ENCODE results near the gene FAM200B.

FAM200B gene

DNA sequence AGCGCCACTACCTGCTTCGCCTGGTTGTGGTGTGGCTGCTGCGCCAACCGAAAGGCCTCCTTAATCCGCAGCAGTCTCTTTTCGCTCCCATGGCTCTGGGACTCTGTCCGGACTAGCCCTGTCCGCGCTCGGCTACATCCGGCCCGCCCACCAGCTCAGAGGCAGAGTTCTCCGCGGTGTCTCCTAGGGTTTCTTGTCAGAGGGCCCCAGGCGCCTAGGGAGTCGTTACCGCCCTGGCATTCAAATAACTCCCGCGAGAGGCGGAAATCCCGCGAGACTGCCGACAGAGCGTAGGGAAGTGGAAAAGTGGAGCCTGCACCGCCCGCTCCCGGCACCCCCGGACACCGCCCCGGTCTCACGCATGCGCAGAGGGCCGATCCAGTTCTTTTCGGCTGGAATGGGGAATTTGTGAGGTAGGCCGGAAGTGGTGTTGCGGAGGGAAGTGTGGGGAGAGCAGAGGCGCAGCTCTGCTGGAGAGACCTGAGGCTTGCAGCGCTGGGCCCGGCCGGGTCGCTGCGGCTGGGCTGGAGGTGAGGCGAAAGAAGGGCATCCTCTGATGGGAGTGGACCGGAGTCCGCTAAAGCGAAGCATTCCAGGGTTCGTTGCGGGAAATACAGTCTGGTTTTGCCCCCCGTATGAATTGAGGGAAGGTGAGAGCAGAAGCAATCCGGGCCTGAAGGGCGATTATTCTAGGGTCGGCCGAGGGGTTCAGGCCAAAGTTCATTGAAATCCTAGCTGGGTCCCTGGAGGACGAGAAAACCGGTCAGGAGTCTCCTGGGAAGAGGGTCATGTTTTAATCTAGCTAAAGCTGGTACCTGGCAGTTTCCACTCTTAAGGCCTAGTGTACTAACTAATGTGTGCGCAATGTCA, at the start of gene FAM200B:
Gene FAM200B, plus strand, starts transcription at position 456 of the 870 bp plus-strand sequence. CDS start 5,151 bp downstream, outside the sequence.
- Histone ChIP-seq H3K4me1 (ENCODE audit: low read depth, poor library complexity, severe bottlenecking) (peaks cover 7% of the 10 kb centered on the region), H3K9ac (peak within 1 kb of the TSS; percentile 83), H3K79me2 (ENCODE audit: insufficient read depth, low read depth) (no peaks in the 10 kb centered on the region), H3K27ac (peak within 1 kb of the TSS; percentile 80), H3K27me3 (ENCODE audit: insufficient read depth, low read depth) (no peaks in the 10 kb centered on the region), H3K4me3 (IDR thresholded peaks at IDR 0.05; ENCODE audit: insufficient read depth, low read depth, low read length) (no peak within 1 kb of the TSS), H2AFZ (ENCODE audit: low read depth) (peak within 1 kb of the TSS; percentile 92), H3K36me3 (ENCODE audit: insufficient read depth) (no peaks in the 10 kb centered on the region), H4K20me1 (ENCODE audit: insufficient read depth) (no peaks in the 10 kb centered on the region), H3K4me2 (peak within 1 kb of the TSS; percentile 69)
- TF ChIP-seq, protein P1, sequence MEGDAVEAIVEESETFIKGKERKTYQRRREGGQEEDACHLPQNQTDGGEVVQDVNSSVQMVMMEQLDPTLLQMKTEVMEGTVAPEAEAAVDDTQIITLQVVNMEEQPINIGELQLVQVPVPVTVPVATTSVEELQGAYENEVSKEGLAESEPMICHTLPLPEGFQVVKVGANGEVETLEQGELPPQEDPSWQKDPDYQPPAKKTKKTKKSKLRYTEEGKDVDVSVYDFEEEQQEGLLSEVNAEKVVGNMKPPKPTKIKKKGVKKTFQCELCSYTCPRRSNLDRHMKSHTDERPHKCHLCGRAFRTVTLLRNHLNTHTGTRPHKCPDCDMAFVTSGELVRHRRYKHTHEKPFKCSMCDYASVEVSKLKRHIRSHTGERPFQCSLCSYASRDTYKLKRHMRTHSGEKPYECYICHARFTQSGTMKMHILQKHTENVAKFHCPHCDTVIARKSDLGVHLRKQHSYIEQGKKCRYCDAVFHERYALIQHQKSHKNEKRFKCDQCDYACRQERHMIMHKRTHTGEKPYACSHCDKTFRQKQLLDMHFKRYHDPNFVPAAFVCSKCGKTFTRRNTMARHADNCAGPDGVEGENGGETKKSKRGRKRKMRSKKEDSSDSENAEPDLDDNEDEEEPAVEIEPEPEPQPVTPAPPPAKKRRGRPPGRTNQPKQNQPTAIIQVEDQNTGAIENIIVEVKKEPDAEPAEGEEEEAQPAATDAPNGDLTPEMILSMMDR (conservative IDR thresholded peaks at IDR 0.05; ENCODE audit: low read depth, low read length): no peak

DNA sequence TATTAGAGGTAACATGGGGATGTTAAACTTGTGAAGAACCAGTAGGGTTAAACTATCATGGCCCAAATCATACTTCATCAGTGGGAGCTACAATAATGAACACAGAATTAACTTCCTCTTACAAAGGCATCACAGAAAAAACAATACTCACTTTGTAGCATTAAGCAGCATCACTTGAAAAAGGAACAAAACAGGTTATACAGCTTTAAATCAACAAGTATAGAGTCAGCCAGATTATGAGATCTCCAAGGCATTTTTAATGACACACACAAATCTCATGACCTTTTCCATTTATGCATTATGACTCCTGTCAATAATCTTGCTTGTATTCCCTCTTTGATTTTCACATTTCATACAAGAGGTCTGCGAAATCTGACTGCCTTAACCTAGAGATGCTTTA, 44.8 kb upstream of the FAM200B start:
- Histone ChIP-seq H3K36me3 (ENCODE audit: insufficient read depth) (no peaks in the 10 kb centered on the region), H3K79me2 (ENCODE audit: insufficient read depth, low read depth) (no peaks in the 10 kb centered on the region), H3K4me2 (no peak overlapping the region), H3K4me1 (ENCODE audit: low read depth, poor library complexity, severe bottlenecking) (no peaks in the 10 kb centered on the region), H3K27ac (no peak overlapping the region), H2AFZ (ENCODE audit: low read depth) (no peak overlapping the region), H3K9ac (no peak overlapping the region), H3K27me3 (ENCODE audit: insufficient read depth, low read depth) (no peaks in the 10 kb centered on the region), H4K20me1 (ENCODE audit: insufficient read depth) (no peaks in the 10 kb centered on the region), H3K4me3 (IDR thresholded peaks at IDR 0.05; ENCODE audit: insufficient read depth, low read depth, low read length) (no peak overlapping the region)
- TF ChIP-seq, protein P1 (conservative IDR thresholded peaks at IDR 0.05; ENCODE audit: low read depth, low read length): no peak

DNA sequence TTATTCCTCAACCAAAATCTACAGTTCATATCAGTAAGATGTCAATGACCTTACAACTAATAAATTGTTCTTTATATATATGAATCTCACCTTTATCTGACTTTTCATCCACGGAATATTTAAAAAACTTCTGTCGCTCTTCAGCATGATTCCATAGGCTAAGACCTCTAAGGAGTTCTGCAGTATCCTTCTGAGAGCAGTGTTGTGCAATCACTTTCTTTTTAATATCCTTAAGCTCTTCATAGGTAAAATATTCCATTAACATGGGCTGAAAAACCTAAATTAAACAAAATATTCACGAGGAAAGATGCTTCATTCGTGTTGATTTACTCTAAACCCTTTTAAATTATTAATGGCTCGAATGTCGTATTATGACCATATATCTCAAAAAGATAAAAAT, 43.2 kb upstream of the FAM200B start:
- no peaks in the 10 kb centered on the region for H3K36me3 ChIP-seq (ENCODE audit: insufficient read depth)
- TF ChIP-seq, protein P1 (conservative IDR thresholded peaks at IDR 0.05; ENCODE audit: low read depth, low read length): no peak
- H3K9ac ChIP-seq: no peak overlapping the region
- no peaks in the 10 kb centered on the region for H4K20me1 ChIP-seq (ENCODE audit: insufficient read depth)
- H3K4me2 ChIP-seq: no peak overlapping the region
- no peaks in the 10 kb centered on the region for H3K79me2 ChIP-seq (ENCODE audit: insufficient read depth, low read depth)
- H3K27me3 ChIP-seq (ENCODE audit: insufficient read depth, low read depth): no peaks in the 10 kb centered on the region
- H3K27ac ChIP-seq: no peak overlapping the region
- no peak overlapping the region for H2AFZ ChIP-seq (ENCODE audit: low read depth)
- no peaks in the 10 kb centered on the region for H3K4me1 ChIP-seq (ENCODE audit: low read depth, poor library complexity, severe bottlenecking)
- no peak overlapping the region for H3K4me3 ChIP-seq (IDR thresholded peaks at IDR 0.05; ENCODE audit: insufficient read depth, low read depth, low read length)

DNA sequence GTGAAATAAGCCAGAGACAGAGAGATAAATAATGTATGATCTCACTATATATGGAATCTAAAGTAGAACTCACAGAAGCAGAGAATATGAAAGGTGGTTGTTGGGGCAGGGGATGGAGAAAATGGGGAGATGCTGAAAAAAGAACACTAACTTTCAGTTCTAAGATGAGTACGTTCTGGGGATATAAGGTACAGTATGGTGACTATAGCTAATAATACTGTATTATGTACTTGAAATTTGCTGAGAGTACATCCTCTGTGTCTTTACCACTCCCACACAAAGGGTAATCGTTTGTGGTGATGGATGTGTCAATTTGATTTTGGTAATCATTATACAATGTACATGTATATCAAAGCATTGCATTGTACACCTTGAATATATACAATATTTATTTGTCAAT, 33.0 kb upstream of the FAM200B start:
- Histone ChIP-seq H2AFZ (ENCODE audit: low read depth) (no peak overlapping the region), H3K4me3 (IDR thresholded peaks at IDR 0.05; ENCODE audit: insufficient read depth, low read depth, low read length) (no peak overlapping the region), H3K79me2 (ENCODE audit: insufficient read depth, low read depth) (peaks cover 43% of the 10 kb centered on the region), H3K27me3 (ENCODE audit: insufficient read depth, low read depth) (no peaks in the 10 kb centered on the region), H3K36me3 (ENCODE audit: insufficient read depth) (no peaks in the 10 kb centered on the region), H3K4me2 (no peak overlapping the region), H3K27ac (no peak overlapping the region), H3K4me1 (ENCODE audit: low read depth, poor library complexity, severe bottlenecking) (peaks cover 34% of the 10 kb centered on the region), H3K9ac (no peak overlapping the region), H4K20me1 (ENCODE audit: insufficient read depth) (no peaks in the 10 kb centered on the region)
- TF ChIP-seq, protein P1 (conservative IDR thresholded peaks at IDR 0.05; ENCODE audit: low read depth, low read length): no peak

Data from KMS-11 (cell line).